DMS53 treated with DMSO at 0.1 percent for 48 hours (cell line): ENCODE results near the gene DUSP6.

Experiments used
- DNase-seq: peaks from one replicate; lab custom pipeline; 2025; ENCODE audit not compliant: unreplicated experiment; lab: John Stamatoyannopoulos, UW

The DUSP6 gene

DNA sequence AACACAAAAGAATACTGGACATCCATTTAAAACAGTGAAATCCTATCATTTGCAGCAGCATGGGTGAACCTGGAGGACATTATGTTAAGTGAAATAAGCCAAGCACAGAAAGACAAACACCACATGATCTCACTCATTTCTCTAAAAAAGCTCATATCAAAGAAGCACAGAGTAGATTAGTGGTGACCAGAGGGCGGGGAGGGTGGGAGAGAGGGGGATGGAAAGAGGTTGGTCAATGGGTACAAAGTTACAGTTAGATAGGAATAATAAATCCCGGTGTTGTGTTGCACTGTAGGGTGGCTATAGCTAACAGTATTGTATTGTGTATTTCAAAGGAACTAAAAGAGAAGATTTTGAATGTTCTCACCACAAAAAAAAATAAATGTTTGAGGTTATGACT lies 52.4 kb downstream of the DUSP6 start:
- DNase-seq: no peak

DNA sequence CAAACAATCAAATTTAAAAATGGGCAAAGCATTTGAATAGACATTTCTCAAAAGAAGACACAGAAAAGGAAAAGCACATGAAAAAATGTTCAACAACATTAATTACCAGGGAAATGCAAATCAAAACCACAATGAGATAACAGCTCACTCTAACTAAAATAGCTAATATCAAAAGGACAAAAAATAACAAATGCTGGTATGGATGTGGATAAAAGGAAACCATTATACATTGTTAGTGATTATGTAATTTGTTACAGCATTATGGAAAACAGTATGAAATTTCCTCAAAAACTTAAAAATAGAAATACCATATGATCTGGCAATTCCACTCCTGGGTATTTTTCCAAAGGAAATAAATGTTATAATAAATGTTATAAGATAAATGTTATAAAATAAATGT lies 52.9 kb downstream of the DUSP6 start:
- DNase-seq: no peak
